HT1080 (cell line): ENCODE measurements around the gene SCIN. TPM values are rescaled to one million over a fixed set of nuclear protein-coding genes. Genes with fewer than 3 reads are reported as not detected.
A peak's percentile ranks its signal among the peaks of the same experiment; 100 is the strongest.
"Not testable (repeated sequence)": the region's sequence is repeated elsewhere in the genome, so short reads cannot be mapped to it uniquely, and the experiment has no call there.

Source experiments
- DNase-seq: peaks from one replicate; pipeline ENCODE4 v3.0.0-alpha.2; 2015; ENCODE audit warnings: low read depth
- polyA plus RNA-seq, 2 experiments: library from polyadenylated mRNA; depleted of rRNA; stranded (reverse); fragments of >200 nt; gene quantifications; 2 replicates each; pipeline ENCODE4 v1.2.3, GENCODE V29; 2015
- total RNA-seq: library from RNA; depleted of rRNA; stranded (reverse); fragments of >200 nt; shearing (Covaris generic); gene quantifications from 2 replicates; pipeline ENCODE4 v1.2.3, GENCODE V29; 2014; rRNA removed

SCIN gene
- 0.03 TPM in 1 of 2 replicates, not detected in the other for total RNA-seq
- polyA plus RNA-seq (2015; cell fraction: cytosol; rRNA removed), result 1.2 and 1.4 TPM in 2 replicates
- 0.80 and 1.3 TPM in 2 replicates for polyA plus RNA-seq (2015; cell fraction: nucleus; rRNA removed)

- no peak for DNase-seq
Observed at GRCh38 chr7:12570534-12571461, at the start of gene SCIN. TSS of gene SCIN (plus strand) at chr7:12570720. CDS start at chr7:12570787, 67 bp downstream.

- DNase-seq, result peak; percentile 46
Observed at GRCh38 chr7:12524794-12525386, 45.6 kb upstream of the SCIN start.

DNA sequence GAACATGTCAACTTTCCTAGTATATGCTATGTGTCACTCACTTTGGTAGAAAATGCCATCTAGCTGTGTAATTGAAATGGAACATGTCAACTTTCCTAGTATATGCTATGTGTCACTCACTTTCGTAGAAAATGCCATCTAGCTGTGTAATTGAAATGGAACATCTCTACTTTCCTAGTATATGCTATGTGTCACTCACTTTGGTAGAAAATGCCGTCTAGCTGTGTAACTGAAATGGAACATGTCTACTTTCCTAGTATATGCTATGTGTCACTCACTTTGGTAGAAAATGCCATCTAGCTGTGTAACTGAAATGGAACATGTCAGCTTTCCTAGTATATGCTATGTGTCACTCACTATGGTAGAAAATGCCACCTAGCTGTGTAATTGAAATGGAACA is 43.8 kb upstream of the SCIN start:
- not testable (repeated sequence) for DNase-seq

DNA sequence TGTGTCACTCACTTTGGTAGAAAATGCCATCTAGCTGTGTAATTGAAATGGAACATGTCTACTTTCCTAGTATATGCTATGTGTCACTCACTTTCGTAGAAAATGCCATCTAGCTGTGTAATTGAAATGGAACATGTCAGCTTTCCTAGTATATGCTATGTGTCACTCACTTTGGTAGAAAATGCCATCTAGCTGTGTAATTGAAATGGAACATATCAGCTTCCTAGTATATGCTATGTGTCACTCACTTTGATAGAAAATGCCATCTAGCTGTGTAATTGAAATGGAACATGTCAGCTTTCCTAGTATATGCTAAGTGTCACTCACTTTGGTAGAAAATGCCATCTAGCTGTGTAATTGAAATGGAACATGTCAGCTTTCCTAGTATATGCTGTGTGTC is 42.9 kb upstream of the SCIN start:
- not testable (repeated sequence) for DNase-seq

DNA sequence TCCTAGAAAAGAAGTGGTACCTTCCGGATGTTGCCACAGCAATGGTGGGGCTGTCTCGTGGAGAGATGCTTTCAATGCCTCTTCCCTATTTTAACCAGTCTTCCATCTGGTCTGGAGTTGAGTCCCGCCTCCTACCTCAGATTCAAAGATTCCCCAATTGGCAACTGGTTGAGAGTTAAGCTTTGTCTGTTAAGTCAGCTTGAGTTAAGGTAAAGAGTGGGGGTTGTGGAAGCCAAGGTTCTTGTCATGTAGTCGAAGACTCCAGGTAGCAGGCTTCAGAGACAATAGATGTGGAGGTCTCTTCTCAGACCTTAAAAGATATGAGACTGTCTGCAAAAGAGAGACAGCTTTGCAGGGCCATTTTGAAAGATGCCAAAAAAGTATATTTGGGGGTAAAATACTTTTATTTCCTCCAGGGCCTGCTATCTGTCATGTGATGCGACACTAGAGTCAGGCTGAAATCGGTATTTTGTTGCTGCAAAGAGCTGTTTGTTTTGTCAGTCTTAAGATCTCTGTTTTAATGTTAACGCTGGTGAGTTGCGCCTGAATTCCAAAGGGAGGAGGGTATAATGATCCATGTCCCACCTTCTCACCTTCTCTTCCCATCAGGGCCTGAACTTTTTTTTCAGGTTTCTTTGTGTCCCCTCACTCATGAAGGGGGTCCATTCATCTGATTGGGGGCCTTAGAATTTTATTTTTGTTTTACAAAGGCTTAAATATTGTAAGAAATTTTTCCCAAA is 40.4 kb upstream of the SCIN start:
- no peak for DNase-seq

- no peak for DNase-seq
Observed at GRCh38 chr7:12531784-12532183, 38.7 kb upstream of the SCIN start.

GRCh38 chr7:12534046-12534445 is 36.5 kb upstream of the SCIN start:
- no peak for DNase-seq

- DNase-seq, result no peak
Observed at GRCh38 chr7:12539681-12540080, 30.8 kb upstream of the SCIN start.

DNA sequence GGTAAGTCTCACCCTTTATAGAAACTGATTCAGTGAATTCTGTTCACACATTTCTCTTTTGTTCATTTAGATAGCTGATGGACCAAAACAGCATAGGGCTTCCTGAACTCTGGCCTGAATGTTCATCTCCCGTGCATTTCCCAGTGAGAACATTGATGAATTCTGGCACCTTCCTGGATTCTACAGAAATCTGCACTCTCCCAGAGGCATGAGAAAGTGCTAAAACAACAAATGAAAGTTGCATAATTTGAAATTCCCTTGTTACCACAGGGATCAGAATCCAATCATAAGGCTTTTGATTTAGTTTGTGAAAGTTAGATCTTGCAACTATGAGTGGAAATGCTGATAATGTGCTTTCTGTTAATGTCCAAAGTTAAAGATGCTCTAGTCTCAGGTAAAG is 29.7 kb upstream of the SCIN start:
- no peak for DNase-seq

- DNase-seq, result no peak
Observed at GRCh38 chr7:12543586-12543985, 26.9 kb upstream of the SCIN start.

- DNase-seq, result peak; percentile 64
Observed at GRCh38 chr7:12549106-12549505, 21.4 kb upstream of the SCIN start.

- peak; percentile 25 for DNase-seq
Observed at GRCh38 chr7:12550956-12551355, 19.6 kb upstream of the SCIN start.

DNA sequence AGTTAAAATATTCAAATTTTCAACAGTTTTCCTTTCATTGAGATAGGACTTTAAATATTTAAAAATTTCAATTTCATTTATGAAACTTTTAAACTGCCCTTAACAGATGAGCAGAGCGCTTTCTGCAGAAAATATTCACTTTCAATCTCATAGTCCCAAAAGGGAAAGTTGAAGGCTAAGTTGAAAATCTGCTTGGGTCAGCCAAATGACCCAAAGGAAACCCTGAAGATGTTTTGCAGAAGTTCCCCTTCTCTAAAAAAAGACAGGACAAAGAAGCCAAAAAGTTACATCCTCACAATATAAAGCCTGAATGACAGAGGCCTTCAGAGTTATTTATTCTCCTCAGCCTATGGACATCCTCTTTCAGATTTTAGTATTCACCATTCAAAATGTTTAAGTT is 17.6 kb upstream of the SCIN start:
- no peak for DNase-seq

DNA sequence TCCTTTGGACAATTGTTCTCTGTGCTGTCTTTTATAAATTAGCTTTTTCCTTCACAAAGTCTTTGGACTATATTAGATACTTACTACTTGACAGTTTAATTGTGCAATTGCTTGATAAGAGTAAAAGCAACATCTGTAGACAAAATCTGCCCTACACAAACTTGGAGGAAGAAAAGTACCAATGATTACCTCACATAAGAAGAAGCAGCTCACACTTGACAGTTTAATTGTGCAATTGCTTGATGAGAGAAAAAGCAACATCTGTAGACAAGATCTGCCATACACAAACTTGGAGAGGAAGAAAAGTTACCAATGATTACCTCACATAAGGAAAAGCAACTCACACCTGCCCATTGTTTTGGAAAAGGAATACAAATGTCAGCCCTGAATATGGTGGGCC is 17.1 kb upstream of the SCIN start:
- DNase-seq, result no peak

GRCh38 chr7:12554351-12554750 is 16.2 kb upstream of the SCIN start:
- DNase-seq, result no peak

DNA sequence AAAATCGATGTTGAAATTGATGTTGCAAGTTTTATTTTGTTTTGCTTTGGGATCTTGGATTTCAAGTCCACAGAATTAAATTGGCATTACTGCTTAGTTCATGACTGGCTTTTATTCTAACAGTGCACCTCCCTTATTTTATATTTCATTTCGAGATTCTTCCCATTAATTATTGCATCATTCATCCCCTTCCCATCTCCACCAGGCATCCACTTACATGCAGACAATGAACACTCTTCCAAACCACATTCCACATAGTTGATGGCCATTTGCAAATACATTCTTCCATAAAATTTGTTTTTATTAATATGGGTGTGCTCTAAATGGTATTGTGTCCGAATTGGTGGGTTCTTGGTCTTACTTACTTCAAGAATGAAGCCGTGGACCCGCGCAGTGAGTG is 15.6 kb upstream of the SCIN start:
- no peak for DNase-seq

GRCh38 chr7:12555695-12556094 is 14.8 kb upstream of the SCIN start:
- DNase-seq, result not testable (repeated sequence)

DNA sequence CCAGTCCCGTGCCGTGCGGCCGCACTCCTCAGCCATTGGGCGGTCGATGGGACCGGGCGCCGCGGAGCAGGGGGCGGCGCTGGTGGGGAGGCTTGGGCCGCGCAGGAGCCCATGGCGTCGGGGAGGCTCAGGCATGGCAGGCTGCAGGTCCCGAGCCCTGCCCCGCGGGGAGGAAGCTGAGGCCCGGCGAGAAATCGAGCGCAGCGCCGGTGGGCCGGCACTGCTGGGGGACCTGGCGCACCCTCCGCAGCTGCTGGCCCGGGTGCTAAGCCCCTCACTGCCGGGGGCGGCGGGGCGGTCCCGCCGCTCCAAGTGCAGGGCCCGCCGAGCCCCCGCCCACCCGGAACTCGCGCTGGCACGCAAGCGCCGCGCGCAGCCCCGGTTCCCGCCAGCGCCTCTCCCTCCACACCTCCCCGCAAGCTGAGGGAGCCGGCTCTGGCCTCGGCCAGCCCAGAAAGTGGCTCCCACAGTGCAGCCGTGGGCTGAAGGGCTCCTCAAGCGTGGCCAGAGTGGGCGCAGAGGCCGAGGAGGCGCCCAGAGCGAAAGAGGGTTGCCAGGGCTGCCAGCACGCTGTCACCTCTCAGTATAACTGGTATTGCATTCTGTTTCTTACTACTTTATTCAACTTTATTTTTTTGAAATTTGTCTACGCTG is 14.3 kb upstream of the SCIN start:
- not testable (repeated sequence) for DNase-seq

DNA sequence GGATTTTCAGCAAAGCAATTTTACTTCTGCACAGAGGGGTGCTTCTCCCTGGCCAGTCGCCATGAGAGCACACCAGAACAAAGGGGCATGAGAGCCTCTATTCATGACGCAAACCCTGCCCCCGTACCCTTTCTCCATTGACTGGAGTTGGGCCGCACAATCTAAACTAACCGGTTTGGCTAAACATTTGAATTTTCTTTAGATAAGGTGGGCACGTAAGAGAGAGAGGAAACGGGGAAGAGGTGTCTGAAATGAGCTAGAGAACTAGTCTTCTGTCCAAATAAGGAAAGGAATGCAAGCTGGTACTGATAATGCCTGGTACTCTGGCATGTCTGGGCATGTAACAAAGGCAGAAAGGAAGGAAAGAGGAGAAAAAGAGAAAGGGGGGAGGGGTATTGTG is 13.2 kb upstream of the SCIN start:
- DNase-seq, result peak; percentile 30

DNA sequence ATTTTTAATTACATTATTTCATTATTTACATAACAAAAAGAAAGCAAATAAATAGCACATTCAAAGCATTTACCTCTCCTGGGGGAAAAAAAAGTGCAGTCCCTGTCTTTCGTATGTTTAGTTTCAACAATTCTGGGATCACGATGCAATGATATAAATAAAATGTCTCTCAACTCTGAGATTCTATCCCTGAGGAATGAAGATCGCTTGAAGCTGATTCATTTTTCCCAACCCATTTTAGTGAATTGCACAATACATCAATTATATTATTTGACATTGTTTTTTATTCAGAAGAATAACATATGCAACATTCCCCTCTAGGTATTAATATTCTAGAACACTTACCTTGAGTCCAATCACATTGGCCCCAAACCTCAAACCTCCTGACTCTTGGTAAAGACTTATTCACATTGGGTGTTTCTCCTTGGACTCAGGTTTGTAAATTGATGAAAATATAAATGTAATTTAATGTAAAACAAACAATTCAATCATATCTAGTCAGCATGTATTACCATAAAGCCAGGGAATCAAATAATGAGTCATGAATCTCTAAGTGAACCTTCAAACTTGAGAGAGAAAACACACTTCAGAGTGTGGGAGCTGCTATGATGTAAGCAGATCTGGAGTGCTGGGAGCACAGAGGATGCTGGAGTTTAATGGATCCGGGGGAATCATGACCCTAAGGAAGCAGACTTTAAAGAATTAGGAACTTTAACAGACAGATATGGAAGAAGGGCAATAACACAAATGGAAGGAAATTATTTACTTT is 5.3 kb upstream of the SCIN start:
- no peak for DNase-seq

DNA sequence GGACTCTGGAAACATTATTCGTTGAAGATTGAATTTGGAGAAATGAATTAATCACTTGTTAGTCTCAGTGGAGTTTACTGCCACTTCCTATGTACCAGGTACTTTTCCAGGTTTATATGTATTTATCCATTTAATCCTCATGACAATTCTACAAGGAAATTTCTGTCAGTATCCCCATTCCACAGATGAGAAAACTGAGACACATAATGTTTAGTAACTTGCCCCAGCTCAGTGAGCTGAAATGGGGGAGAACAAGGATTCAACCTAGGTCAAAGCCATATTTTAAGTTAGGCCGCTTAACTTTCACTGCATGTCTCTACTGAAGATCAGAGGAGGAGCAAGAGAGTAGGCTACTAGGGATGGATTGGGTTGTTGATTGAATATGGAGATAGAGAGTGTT is 4.6 kb upstream of the SCIN start:
- DNase-seq, result no peak
